Spinal cord (tissue), 10 donors: ENCODE results near the gene NME4. TPM values are rescaled to one million over a fixed set of nuclear protein-coding genes. Genes with fewer than 3 reads are reported as not detected.
"Not testable (repeated sequence)": the region's sequence is repeated elsewhere in the genome, so short reads cannot be mapped to it uniquely, and the experiment has no call there.

Experiments
- DNase-seq, 6 donors: peaks; one replicate each; pipeline versions ENCODE4 v3.0.0 to v3.0.0-alpha.2; 2013 to 2015; ENCODE audit warnings: low spot score in 6 of 6, low read depth in 4 of 6
- H3K27ac ChIP-seq: one replicate; pipeline ENCODE4 v1.5.1; 2013; ENCODE audit warnings: low read depth, low read length, control low read depth
- H3K27me3 ChIP-seq: one replicate; pipeline ENCODE4 v1.6.1; 2013; ENCODE audit warnings: low read length; ENCODE audit not compliant: control insufficient read depth, insufficient read depth
- H3K36me3 ChIP-seq: one replicate; pipeline ENCODE4 v1.6.1; 2013; ENCODE audit warnings: low read length; ENCODE audit not compliant: control insufficient read depth, insufficient read depth
- H3K4me1 ChIP-seq: one replicate; pipeline ENCODE4 v1.6.1; 2013; ENCODE audit warnings: low read length; ENCODE audit not compliant: control insufficient read depth, insufficient read depth
- H3K4me3 ChIP-seq: one replicate; pipeline ENCODE4 v1.5.1; 2013; ENCODE audit warnings: low read depth, low read length, control low read depth
- H3K9me3 ChIP-seq: one replicate; pipeline ENCODE4 v1.6.1; 2013; ENCODE audit warnings: low read length; ENCODE audit not compliant: control insufficient read depth, insufficient read depth
- WGBS: methylation state at CpG from one replicate; pipeline ENCODE4 v1.1.5; 2013; ENCODE audit warnings: missing lambda C conversion rate; ENCODE audit not compliant: insufficient coverage; 5-methylcytosine and 5-hydroxymethylcytosine counted together
- polyA plus RNA-seq, 2 donors: library from polyadenylated mRNA; unstranded; fragments of 120-200 nt; gene quantifications; one replicate each; pipeline ENCODE4 v1.2.1, GENCODE V29; 2013; ENCODE audit not compliant: insufficient read length in 2 of 2
- total RNA-seq, 2 donors: library from RNA; depleted of rRNA in 1 of 2; stranded (reverse); fragments of 120-200 nt in 1 of 2; fragments of >200 nt in 1 of 2; gene quantifications; one replicate each; pipeline versions ENCODE4 v1.2.3 to v1.2.4, GENCODE V29; 2013 to 2014
- donor health status: healthy.

NME4 gene
- total and polyA plus RNA-seq, 4 donors: 14.3 to 150 (median 111) TPM

DNA sequence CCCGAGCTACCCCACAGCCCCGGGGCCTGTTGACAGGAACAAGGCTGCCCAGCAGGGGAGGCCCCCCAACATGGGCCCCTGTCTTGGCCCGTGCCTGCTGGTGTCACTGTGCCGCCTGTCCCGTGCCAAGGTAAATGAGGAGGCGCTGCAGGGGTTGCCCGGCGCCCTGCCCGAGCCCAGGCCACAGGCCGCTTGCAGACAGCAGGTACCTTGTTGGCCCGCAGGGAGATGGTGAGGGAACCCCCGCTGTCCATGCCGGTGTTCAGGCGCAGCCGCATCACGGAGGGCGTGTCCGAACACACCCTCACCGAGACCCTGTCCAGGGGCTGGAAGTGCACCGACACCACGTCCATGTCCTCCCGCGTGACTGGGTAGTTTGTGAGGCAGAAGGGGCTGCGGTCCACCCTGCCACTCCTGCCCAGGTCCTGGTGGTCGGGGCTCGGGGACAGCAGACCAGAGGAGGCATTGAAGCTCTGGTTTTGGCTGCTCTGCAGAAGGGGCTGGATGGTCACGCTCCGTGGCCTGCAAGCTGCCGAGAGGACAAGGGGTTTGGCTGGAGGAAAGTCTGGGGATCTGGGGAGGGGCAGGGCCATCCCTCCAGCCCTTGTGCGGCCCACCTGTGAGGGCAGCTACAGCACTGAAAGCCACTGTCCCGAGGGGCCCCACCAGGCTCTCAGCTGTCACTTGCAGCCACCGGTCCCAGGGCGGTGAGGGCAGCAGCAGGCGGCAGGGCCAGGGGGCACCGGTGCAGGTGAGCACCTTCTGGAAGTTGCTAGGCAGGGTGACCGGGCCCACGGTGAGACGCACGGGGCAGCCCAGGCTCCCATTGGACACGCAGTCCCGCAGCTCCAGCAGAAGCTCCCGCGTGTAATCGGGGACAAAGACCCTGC, 20.8 kb upstream of the NME4 start:
- no peaks in the 10 kb centered on the region for H3K9me3 ChIP-seq
- H3K27me3 ChIP-seq: no peaks in the 10 kb centered on the region
- H3K4me3 ChIP-seq: no peak overlapping the region
- no peak overlapping the region for H3K27ac ChIP-seq
- H3K4me1 ChIP-seq: peaks cover 28% of the 10 kb centered on the region
- WGBS: 87% methylated on average over 44 of the region's 44 CpGs
- no peak for DNase-seq
- peaks cover 86% of the 10 kb centered on the region for H3K36me3 ChIP-seq

DNA sequence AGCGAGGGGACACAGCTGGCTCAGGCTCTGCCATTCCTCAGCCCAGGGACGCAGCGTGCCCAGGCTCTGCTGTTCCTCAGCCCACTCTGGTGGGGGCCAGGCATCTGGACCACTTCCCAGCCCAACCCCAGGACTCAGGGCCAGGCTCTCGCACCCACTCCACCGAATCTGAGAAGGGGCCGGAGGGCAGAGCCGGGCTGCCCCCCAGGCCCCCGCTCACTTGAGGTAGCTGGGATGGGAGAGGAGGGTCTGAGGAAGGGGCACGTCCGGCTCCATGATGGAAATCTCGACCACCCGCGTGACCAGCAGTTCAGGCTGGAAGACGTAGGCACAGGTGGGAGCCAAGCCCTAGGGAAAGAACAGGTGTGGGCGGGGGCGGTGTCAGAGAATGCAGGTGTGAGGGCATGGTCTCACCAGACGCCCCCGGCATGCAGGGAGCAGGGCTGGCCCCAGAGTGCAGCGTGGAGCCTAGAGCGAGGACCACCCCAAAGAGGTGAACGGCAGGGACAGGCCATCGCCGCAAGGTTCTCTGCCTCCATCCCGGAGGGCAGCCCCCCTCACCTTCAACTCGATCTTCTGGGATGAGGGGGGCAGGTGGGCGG, 20.1 kb upstream of the NME4 start:
- H3K27me3 ChIP-seq: no peaks in the 10 kb centered on the region
- peaks cover 78% of the 10 kb centered on the region for H3K36me3 ChIP-seq
- WGBS: 90% methylated on average over 24 of the region's 26 CpGs
- DNase-seq: no peak
- no peak overlapping the region for H3K27ac ChIP-seq
- H3K4me1 ChIP-seq: peaks cover 28% of the 10 kb centered on the region
- H3K9me3 ChIP-seq: no peaks in the 10 kb centered on the region
- no peak overlapping the region for H3K4me3 ChIP-seq

DNA sequence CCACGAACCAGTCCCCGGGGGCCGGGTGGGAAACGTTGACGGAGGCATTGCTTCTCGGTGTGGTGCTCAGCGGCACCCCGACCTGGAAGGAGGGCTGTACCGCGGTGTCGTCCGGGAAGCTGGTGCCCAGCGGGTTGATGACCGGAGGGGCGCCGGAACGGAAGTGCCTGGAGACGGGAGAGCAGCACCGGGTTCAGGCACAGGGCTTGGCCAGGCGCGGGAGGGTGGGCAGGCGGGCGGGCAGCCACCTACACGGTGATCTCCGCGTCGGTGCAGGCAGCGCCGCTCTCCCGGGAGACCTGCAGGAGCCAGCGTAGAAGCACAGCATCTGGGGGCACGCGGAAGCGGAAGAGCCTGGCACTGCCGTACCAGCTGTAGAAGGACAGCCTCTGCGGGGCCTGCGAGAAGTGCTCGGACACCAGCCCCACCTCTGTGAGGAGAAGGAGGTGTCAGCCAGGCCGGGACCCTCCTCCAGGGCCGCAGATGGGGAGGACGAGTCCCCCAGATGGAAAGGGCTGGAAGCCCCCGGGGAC, 19.5 kb upstream of the NME4 start:
- DNase-seq: no peak
- WGBS: 93% methylated on average over 30 of the region's 42 CpGs
- Histone ChIP-seq H3K4me1 (peaks cover 30% of the 10 kb centered on the region), H3K36me3 (peaks cover 73% of the 10 kb centered on the region), H3K27ac (no peak overlapping the region), H3K4me3 (no peak overlapping the region), H3K9me3 (no peaks in the 10 kb centered on the region), H3K27me3 (no peaks in the 10 kb centered on the region)

DNA sequence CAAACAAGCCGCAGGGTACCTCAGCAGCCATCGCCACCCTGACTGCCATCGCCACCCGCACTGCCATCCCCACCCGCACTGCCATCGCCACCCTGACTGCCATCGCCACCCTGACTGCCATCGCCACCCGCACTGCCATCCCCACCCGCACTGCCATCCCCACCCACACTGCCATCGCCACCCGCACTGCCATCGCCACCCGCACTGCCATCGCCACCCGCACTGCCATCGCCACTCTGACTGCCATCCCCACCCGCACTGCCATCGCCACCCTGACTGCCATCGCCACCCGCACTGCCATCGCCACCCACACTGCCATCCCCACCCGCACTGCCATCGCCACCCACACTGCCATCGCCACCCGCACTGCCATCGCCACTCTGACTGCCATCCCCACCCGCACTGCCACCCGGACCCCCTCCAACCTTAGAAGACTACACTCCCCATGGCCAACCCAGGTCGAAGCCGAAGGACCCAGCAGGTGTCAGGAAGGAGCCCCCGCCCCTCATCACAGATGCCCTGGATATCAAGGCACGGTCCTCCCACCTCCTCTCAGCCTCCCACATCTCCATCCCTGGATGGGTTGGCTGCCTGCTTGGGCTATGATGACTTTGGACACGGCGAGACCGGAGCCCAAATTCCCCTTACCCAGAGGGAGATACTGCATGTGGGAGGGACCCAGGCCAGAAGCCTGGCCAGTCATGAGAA, 18.7 kb upstream of the NME4 start:
- not testable (repeated sequence) for H3K9me3 ChIP-seq, H3K27me3 ChIP-seq, H3K4me3 ChIP-seq, H3K27ac ChIP-seq, DNase-seq
- H3K36me3 ChIP-seq: peaks cover 65% of the 10 kb centered on the region
- H3K4me1 ChIP-seq: peaks cover 38% of the 10 kb centered on the region
- WGBS: 84% methylated on average over 25 of the region's 36 CpGs

DNA sequence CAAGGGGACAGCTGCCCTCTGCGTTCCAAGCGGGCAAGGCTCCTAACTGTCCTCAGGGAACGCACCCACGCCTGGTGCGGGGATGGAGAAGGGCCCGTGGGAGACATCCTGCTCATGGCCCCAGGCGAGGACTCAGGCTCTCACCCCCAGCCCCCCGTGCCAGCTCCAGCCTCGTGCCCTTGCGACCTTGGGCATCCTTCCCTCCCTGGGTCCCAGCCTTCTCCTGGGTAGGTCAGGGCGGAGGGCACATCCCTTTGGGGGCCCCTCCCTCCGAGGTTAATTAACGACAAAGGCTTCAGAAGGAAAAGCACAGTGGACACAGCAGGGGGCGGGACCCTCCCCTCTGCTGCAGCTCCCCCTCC, 18.2 kb upstream of the NME4 start:
- peaks cover 62% of the 10 kb centered on the region for H3K36me3 ChIP-seq
- H3K4me3 ChIP-seq: no peak overlapping the region
- 65% methylated on average over 12 of the region's 14 CpGs for WGBS
- no peaks in the 10 kb centered on the region for H3K9me3 ChIP-seq
- peaks cover 43% of the 10 kb centered on the region for H3K4me1 ChIP-seq
- H3K27ac ChIP-seq: no peak overlapping the region
- H3K27me3 ChIP-seq: no peaks in the 10 kb centered on the region
- no peak for DNase-seq

DNA sequence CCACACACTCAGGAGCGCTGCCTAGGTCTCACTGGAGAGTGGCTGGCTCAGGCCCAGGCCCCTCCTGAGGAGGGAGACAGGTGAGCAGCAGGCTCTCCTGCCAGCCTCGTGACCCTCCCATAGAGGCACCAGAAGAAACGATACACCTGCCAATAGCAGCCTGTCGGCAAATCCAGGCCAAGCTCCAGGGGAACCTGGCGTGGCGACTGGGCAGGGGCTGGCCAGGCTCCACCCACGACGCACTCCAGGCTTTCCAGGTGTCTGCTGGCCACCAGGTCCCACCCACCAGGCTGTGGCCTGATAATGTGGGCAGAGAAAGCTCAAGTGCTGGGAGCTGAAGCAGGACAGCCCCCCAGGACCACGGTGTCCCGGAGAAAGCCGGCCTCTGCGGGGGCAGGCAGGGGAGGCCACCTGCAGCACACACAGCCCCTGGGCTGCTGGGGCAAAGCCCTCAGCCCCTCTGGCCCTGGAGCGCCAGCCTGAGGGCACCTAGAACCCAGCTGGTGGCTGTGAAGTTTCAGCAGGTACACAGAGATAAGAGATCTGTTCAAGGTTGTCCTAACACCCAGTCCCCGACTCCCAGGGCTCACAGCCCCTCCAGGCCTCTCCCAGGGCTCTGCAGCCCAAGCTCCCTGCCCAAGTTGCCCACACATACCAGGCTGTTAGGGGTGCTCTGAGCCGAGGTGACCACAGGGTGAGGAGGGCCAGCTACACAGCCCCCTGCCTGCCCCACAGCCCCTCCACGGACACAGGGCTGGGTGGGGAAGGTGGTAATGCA, 17.6 kb upstream of the NME4 start:
- Histone ChIP-seq H3K36me3 (peaks cover 62% of the 10 kb centered on the region), H3K4me1 (peaks cover 49% of the 10 kb centered on the region), H3K9me3 (no peaks in the 10 kb centered on the region), H3K27me3 (no peaks in the 10 kb centered on the region), H3K27ac (no peak overlapping the region), H3K4me3 (no peak overlapping the region)
- no peak for DNase-seq
- 76% methylated on average over 14 of the region's 16 CpGs for WGBS

DNA sequence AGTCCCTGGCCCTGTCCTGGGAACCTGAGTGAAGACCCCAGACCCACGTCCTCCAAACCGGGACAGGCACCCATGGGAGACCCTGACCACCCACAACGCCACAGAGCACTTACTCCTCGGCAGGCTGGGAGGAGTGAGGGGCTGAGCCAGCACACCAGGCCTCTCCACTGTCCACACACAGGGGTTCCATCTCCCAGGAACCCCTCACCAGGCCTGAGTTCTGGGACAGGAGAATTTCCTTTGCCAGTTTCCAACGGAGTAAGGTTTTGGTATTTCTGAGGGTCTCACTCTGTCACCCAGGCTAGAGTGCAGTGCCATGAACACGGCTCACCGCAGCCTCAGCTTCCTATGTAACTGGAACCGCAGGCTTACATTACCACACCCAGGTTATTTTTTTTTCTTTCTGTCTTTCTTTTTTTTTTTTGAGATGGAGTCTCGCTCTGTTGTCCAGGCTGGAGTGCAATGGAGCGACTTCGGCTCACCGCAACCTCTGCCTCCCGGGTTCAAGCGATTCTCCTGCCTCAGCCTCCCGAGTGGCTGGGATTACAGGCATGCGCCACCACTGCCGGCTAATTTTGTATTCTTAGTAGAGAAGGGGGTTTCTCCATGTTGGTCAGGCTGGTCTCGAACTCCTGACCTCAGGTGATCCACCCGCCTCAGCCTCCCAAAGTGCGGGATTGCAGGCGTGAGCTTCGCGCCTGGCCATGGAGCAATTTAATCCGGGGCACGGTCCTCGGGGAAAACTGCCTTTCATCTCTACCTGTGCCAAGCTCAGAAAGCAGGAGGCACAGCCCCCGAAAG, 16.8 kb upstream of the NME4 start:
- Histone ChIP-seq H3K27me3 (no peaks in the 10 kb centered on the region), H3K4me3 (no peak overlapping the region), H3K27ac (no peak overlapping the region), H3K36me3 (peaks cover 55% of the 10 kb centered on the region), H3K4me1 (peaks cover 50% of the 10 kb centered on the region), H3K9me3 (no peaks in the 10 kb centered on the region)
- WGBS: 66% methylated on average over 12 of the region's 27 CpGs
- no peak for DNase-seq

DNA sequence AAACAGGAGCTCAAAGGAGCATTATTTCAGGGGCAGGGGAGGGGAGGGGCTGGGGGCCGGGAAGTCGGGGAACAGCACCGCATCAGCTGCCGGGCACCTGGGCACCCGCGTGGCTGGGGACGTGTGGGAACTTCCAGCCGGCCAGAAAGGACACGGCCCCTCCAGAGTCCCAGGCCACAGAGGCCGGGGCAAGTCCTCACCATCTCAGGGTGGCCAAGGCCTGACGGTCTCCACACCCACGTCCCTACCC, 16.3 kb upstream of the NME4 start:
- Histone ChIP-seq H3K27ac (no peak overlapping the region), H3K4me1 (peaks cover 50% of the 10 kb centered on the region), H3K9me3 (no peaks in the 10 kb centered on the region), H3K4me3 (peak overlapping the region; percentile 58), H3K36me3 (peaks cover 49% of the 10 kb centered on the region), H3K27me3 (no peaks in the 10 kb centered on the region)
- WGBS: 3% methylated on average over 12 of the region's 12 CpGs
- no peak for DNase-seq
